Keratinocyte (primary cell): ENCODE data around the gene ACKR3. TPM values are rescaled to one million over a fixed set of nuclear protein-coding genes. Genes with fewer than 3 reads are reported as not detected.

ENCODE experiments used
- DNase-seq: peaks from one replicate; pipeline ENCODE4 v3.0.0-alpha.2; 2011; ENCODE audit warnings: low read depth, missing footprints, low spot score
- FAIRE-seq: peaks from 2 replicates; lab custom pipeline; 2011; peaks lifted over from hg19 to GRCh38; lab: Jason Lieb, UNC
- H2AFZ ChIP-seq: 2 replicates; pipeline ENCODE4 v1.6.0; 2012; ENCODE audit warnings: low read length, control low read depth, inconsistent platforms; ENCODE audit not compliant: control insufficient read depth
- H3K27ac ChIP-seq: 2 replicates; pipeline ENCODE4 v1.5.1; 2011; ENCODE audit warnings: low read length; ENCODE audit not compliant: control insufficient read depth, insufficient read depth
- H3K27me3 ChIP-seq: 3 replicates; pipeline ENCODE4 v1.6.0; 2011; ENCODE audit warnings: low read length; ENCODE audit not compliant: control insufficient read depth, insufficient read depth; ENCODE audit errors: extremely low read depth
- H3K36me3 ChIP-seq, 2 experiments: 2 replicates in 1 of 2; 3 replicates in 1 of 2; pipeline ENCODE4 v1.5.1; 2011; ENCODE audit warnings: low read length in 2 of 2, mild to moderate bottlenecking in 1 of 2; ENCODE audit not compliant: control insufficient read depth in 2 of 2, insufficient read depth in 2 of 2; ENCODE audit errors: extremely low read depth in 1 of 2
- H3K4me1 ChIP-seq: 3 replicates; pipeline ENCODE4 v1.5.1; 2011; ENCODE audit warnings: low read length; ENCODE audit not compliant: control insufficient read depth, insufficient read depth; ENCODE audit errors: extremely low read depth
- H3K4me2 ChIP-seq: 3 replicates; pipeline ENCODE4 v1.6.0; 2011; ENCODE audit warnings: low read depth, low read length; ENCODE audit not compliant: control insufficient read depth, insufficient read depth; ENCODE audit errors: extremely low read depth
- H3K4me3 ChIP-seq, 3 experiments: fragments of 200-600 bp in 1 of 3; sonication (generic) in 1 of 3; 2 replicates in 2 of 3; 3 replicates in 1 of 3; pipeline ENCODE4 v1.5.1; 2011 to 2016; ENCODE audit warnings: low read length in 3 of 3, mild to moderate bottlenecking in 3 of 3, control low read depth in 2 of 3, inconsistent platforms in 1 of 3, low read depth in 1 of 3, mixed read lengths in 1 of 3, mixed run types in 1 of 3, moderate library complexity in 1 of 3; ENCODE audit not compliant: control insufficient read depth in 2 of 3, insufficient read depth in 2 of 3; ENCODE audit errors: extremely low read depth in 1 of 3
- H3K79me2 ChIP-seq: 2 replicates; pipeline ENCODE4 v1.6.0; 2012; ENCODE audit warnings: low read length; ENCODE audit not compliant: control insufficient read depth, insufficient read depth
- H3K9ac ChIP-seq: 3 replicates; pipeline ENCODE4 v1.6.0; 2011; ENCODE audit warnings: low read length; ENCODE audit not compliant: control insufficient read depth, insufficient read depth; ENCODE audit errors: extremely low read depth
- H3K9me1 ChIP-seq: 3 replicates; pipeline ENCODE4 v1.6.0; 2011; ENCODE audit warnings: low read length; ENCODE audit not compliant: control insufficient read depth, insufficient read depth; ENCODE audit errors: extremely low read depth
- H3K9me3 ChIP-seq: 2 replicates; pipeline ENCODE4 v1.5.1; 2012; ENCODE audit warnings: low read depth, low read length; ENCODE audit not compliant: control insufficient read depth
- H4K20me1 ChIP-seq: 3 replicates; pipeline ENCODE4 v1.6.0; 2011; ENCODE audit warnings: low read length; ENCODE audit not compliant: control insufficient read depth, insufficient read depth; ENCODE audit errors: extremely low read depth
- EZH2 ChIP-seq: IDR thresholded peaks from one replicate; pipeline ENCODE4 v1.6.1; 2012; ENCODE audit warnings: inconsistent platforms, mild to moderate bottlenecking, low read length, moderate library complexity
- dilution Hi-C: fragments of 300-500 bp; cut with MboI; formaldehyde crosslinking; loops from one replicate; pipeline ENCODE4 v1.7.0; 2020; ENCODE audit warnings: low sequenced_read_pairs; ENCODE audit not compliant: extremely low pct_ligation_motif_present
- polyA plus RNA-seq, 5 experiments: library from polyadenylated mRNA; depleted of rRNA in 3 of 5; stranded (reverse) in 3 of 5; stranded (forward) in 1 of 5; unstranded in 1 of 5; fragments of >200 nt; gene quantifications; 1 replicate in 1 of 5; 2 replicates in 3 of 5; 3 replicates in 1 of 5; pipeline versions ENCODE4 v1.2.1 to v1.2.3, GENCODE V29; 2011 to 2012; ENCODE audit warnings: missing spikeins in 2 of 5, low read depth in 1 of 5, low replicate concordance in 1 of 5
- TF ChIP-seq, protein P1 (sequence below), 3 experiments: IDR thresholded peaks in 1 of 3; conservative IDR thresholded peaks in 1 of 3; optimal IDR thresholded peaks in 1 of 3; 2 replicates in 2 of 3; 3 replicates in 1 of 3; pipeline versions ENCODE3 to v1.5.1; 2011; ENCODE audit warnings: low read length in 3 of 3, mild to moderate bottlenecking in 3 of 3, moderate library complexity in 2 of 3, control low read depth in 1 of 3, inconsistent platforms in 1 of 3; ENCODE audit not compliant: insufficient read depth in 2 of 3; ENCODE audit errors: extremely low read depth in 1 of 3

Gene ACKR3
- polyA plus RNA-seq, 1 donor (not counting 4 experiments of a cell fraction or from before 2014, with no cell fraction given): 29.4 TPM

DNA sequence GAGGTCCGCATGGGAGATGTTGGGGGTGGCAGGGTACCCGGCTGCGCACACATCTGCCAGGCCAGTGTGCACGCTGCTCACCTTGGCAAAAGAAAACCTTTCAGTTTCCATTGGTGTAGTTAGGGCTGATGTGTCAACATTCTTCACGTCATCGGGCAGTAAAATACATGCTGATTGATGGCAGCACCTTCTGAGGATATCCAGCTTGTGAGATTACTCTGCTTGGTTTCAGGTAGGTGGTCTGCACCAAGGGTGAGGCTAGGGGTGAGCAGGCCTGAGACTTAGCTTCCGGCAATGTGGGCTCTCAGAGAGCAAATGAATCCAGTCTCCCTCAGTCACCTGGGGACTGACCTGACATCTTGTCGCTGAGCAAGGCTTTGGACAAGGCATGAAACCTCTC is 19.3 kb upstream of the ACKR3 start:
- H3K4me2 ChIP-seq: no peak overlapping the region
- no peak overlapping the region for H3K27ac ChIP-seq
- dilution Hi-C loops: no loop called here
- no peak for DNase-seq
- FAIRE-seq: no peak
- H4K20me1 ChIP-seq: no peaks in the 10 kb centered on the region
- no peak overlapping the region for H3K9ac ChIP-seq
- no peak for TF ChIP-seq EZH2
- TF ChIP-seq, protein P1, sequence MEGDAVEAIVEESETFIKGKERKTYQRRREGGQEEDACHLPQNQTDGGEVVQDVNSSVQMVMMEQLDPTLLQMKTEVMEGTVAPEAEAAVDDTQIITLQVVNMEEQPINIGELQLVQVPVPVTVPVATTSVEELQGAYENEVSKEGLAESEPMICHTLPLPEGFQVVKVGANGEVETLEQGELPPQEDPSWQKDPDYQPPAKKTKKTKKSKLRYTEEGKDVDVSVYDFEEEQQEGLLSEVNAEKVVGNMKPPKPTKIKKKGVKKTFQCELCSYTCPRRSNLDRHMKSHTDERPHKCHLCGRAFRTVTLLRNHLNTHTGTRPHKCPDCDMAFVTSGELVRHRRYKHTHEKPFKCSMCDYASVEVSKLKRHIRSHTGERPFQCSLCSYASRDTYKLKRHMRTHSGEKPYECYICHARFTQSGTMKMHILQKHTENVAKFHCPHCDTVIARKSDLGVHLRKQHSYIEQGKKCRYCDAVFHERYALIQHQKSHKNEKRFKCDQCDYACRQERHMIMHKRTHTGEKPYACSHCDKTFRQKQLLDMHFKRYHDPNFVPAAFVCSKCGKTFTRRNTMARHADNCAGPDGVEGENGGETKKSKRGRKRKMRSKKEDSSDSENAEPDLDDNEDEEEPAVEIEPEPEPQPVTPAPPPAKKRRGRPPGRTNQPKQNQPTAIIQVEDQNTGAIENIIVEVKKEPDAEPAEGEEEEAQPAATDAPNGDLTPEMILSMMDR (optimal IDR thresholded peaks at IDR 0.05 in 1 of 3, IDR thresholded peaks at IDR 0.05 in 1 of 3, conservative IDR thresholded peaks at IDR 0.05 in 1 of 3; ENCODE audit: extremely low read depth in 1 of 3, insufficient read depth in 2 of 3, low read length in 3 of 3): no peak
- H3K4me3 ChIP-seq: no peak overlapping the region
- no peak overlapping the region for H2AFZ ChIP-seq
- no peaks in the 10 kb centered on the region for H3K27me3 ChIP-seq
- H3K79me2 ChIP-seq: no peaks in the 10 kb centered on the region
- no peaks in the 10 kb centered on the region for H3K36me3 ChIP-seq
- H3K9me3 ChIP-seq: no peaks in the 10 kb centered on the region
- H3K9me1 ChIP-seq: no peaks in the 10 kb centered on the region
- no peaks in the 10 kb centered on the region for H3K4me1 ChIP-seq

DNA sequence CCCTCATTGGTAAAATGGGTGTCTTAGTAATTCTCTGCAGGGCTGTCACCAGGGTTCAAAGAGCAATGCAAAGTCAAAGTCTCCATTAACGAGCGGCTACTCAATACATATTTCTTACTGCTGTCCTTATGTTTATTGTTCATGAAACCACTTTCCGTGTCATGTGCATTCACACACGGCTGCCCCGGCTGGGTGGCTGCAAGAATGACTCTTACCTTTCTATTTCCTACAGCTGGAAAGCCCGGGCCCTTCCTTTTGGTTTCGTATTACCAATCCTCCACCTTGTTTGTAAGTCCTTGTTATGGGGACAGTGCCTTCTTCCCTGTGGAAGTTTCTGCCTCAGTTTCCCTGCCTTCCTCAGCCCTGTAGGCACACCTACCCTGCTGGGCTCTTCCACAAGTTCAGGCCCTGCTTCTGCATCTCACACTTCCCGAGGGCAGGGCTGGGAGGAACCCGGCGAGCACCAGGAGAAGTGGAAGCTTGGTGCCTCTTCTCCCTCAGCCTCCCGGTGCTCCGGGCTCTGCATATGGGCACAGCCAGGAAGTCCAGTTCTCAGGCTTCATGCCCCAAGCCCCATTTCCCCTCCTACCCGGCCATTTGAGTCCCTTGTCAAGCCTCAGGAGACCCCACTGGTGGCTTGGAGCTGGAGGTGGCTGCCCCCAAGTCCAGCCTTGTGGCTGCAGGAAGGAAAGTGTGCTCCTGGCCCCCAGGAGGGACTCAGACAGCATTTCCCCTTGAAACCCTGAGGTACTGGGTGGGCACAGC is 18.7 kb upstream of the ACKR3 start:
- H3K9me3 ChIP-seq: no peaks in the 10 kb centered on the region
- H3K36me3 ChIP-seq: no peaks in the 10 kb centered on the region
- FAIRE-seq: no peak
- dilution Hi-C loops: no loop called here
- no peaks in the 10 kb centered on the region for H3K9me1 ChIP-seq
- no peaks in the 10 kb centered on the region for H3K4me1 ChIP-seq
- H3K27me3 ChIP-seq: no peaks in the 10 kb centered on the region
- no peak overlapping the region for H3K4me2 ChIP-seq
- H4K20me1 ChIP-seq: no peaks in the 10 kb centered on the region
- no peak overlapping the region for H3K27ac ChIP-seq
- TF ChIP-seq, protein P1 (optimal IDR thresholded peaks at IDR 0.05 in 1 of 3, IDR thresholded peaks at IDR 0.05 in 1 of 3, conservative IDR thresholded peaks at IDR 0.05 in 1 of 3; ENCODE audit: extremely low read depth in 1 of 3, insufficient read depth in 2 of 3, low read length in 3 of 3): no peak
- no peak for TF ChIP-seq EZH2
- DNase-seq: no peak
- no peak overlapping the region for H3K9ac ChIP-seq
- no peak overlapping the region for H2AFZ ChIP-seq
- no peak overlapping the region for H3K4me3 ChIP-seq
- no peaks in the 10 kb centered on the region for H3K79me2 ChIP-seq
